Measurements from ENCODE around the gene HMX3.
"Not testable (repeated sequence)": the region's sequence is repeated elsewhere in the genome, so short reads cannot be mapped to it uniquely, and the experiment has no call there.

HMX3 gene

DNA sequence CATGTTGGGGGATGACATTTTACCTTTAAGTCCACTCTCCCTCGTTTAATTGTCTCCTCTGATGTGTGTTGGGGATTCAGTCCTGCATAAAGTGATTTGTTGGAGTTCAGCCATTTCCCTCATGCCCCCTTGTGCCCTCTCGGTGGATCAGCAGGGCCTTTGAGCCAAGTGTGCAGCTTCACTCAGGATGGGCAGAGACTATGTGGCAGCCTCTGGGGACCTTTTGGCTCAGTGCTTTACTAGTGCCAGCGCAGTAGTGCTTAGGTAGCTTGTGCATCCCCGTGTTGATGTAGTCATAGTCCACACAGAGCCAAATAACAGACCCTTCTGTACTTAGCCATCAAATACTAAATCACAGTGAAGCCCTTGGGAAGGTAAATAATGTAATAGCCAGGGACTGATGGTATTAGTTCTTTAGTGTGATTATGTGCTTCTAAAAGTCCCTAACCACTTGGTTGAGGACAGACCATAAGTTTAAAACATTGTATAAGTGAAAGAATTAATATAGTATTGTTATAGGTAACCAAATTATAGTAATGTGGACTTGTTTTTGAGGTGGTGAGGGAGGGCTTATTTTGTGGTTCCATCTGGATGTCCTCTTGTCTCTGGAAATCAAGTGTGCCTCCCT lies 29.8 kb downstream of the HMX3 start:
- Histone ChIP-seq H3K36me3 (ENCODE audit: insufficient read depth, low read length) (peaks cover 87% of the 10 kb centered on the region), H3K9me3 (replicated peaks; ENCODE audit: low read length) (no peaks in the 10 kb centered on the region), H3K27me3 (ENCODE audit: control insufficient read depth, insufficient read depth, low read length) (no peaks in the 10 kb centered on the region), H3K4me1 (ENCODE audit: control insufficient read depth, insufficient read depth, low read length) (no peaks in the 10 kb centered on the region), H3K9ac (ENCODE audit: low read depth, low read length) (no peak overlapping the region), H3K4me3 (ENCODE audit: low read length) (no peak overlapping the region), H3K4me2 (ENCODE audit: low read length) (no peak overlapping the region)

DNA sequence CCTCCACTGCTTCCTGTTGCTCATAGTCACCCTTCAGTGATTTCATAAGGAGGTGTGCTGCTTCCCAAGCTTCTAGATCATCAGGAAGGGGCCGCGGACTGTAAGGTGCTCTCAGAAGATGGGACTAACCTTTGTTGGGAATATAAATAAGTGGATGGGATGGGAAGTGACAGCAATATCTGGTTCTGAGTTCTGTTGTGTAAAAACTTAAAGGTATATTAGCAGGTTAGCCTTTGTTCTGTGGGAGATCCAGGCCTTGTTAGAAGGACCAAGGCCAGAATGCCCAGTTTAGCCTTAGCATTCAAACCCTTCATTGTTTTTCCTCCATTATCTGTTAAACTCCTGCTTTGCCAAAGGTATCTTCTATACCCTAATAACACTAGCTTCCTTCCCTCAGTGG lies 30.8 kb downstream of the HMX3 start:
- no peaks in the 10 kb centered on the region for H3K9me3 ChIP-seq (replicated peaks; ENCODE audit: low read length)
- peaks cover 84% of the 10 kb centered on the region for H3K36me3 ChIP-seq (ENCODE audit: insufficient read depth, low read length)
- H3K4me2 ChIP-seq (ENCODE audit: low read length), result no peak overlapping the region
- H3K9ac ChIP-seq (ENCODE audit: low read depth, low read length), result no peak overlapping the region
- H3K4me3 ChIP-seq (ENCODE audit: low read length), result no peak overlapping the region
- no peaks in the 10 kb centered on the region for H3K27me3 ChIP-seq (ENCODE audit: control insufficient read depth, insufficient read depth, low read length)
- no peaks in the 10 kb centered on the region for H3K4me1 ChIP-seq (ENCODE audit: control insufficient read depth, insufficient read depth, low read length)

DNA sequence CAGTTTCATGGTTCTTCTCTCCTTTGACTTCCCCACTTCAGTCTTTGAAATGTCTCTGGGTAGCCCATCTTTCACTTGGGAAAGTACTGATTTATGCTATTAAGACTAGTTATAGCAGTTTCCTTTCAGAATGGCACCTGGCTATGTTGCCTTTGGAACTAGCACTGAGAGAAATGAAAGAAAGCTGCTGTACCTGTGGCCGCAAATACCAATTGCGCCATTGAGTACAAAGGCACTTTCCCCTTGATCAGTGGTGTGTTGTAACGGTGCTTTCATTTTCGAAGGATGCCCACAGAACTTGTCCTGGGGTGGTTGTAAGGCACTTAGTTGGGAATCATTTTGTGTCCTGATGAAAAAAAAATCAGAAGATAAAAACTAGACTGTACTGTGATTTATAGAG lies 35.2 kb downstream of the HMX3 start:
- no peak overlapping the region for H3K4me3 ChIP-seq (ENCODE audit: low read length)
- H3K27me3 ChIP-seq (ENCODE audit: control insufficient read depth, insufficient read depth, low read length), result no peaks in the 10 kb centered on the region
- no peaks in the 10 kb centered on the region for H3K9me3 ChIP-seq (replicated peaks; ENCODE audit: low read length)
- H3K9ac ChIP-seq (ENCODE audit: low read depth, low read length), result no peak overlapping the region
- peaks cover 41% of the 10 kb centered on the region for H3K36me3 ChIP-seq (ENCODE audit: insufficient read depth, low read length)
- no peak overlapping the region for H3K4me2 ChIP-seq (ENCODE audit: low read length)
- no peaks in the 10 kb centered on the region for H3K4me1 ChIP-seq (ENCODE audit: control insufficient read depth, insufficient read depth, low read length)

DNA sequence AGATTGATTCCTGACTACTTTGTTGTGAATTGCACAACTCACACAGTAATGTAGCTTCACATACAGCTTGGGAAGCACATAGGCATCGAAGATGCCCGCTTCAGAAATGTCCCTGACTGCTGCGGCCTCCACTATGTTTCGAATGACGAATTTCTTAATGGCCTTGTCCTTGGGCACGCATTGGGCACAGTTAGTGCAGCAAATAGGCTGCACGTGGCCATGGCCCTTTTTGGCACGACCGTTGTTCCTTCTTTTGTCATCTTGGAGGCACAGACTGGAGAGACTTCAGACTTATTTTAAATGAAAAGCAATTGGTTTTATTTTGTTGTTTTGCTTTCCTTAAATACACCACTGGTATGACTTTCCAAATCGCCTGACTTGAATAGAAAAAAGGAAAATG lies 35.8 kb downstream of the HMX3 start:
- not testable (repeated sequence) for H3K9ac ChIP-seq (ENCODE audit: low read depth, low read length); H3K4me3 ChIP-seq (ENCODE audit: low read length); H3K4me1 ChIP-seq (ENCODE audit: control insufficient read depth, insufficient read depth, low read length); H3K27me3 ChIP-seq (ENCODE audit: control insufficient read depth, insufficient read depth, low read length); H3K9me3 ChIP-seq (replicated peaks; ENCODE audit: low read length); H3K4me2 ChIP-seq (ENCODE audit: low read length)
- peaks cover 37% of the 10 kb centered on the region for H3K36me3 ChIP-seq (ENCODE audit: insufficient read depth, low read length)

DNA sequence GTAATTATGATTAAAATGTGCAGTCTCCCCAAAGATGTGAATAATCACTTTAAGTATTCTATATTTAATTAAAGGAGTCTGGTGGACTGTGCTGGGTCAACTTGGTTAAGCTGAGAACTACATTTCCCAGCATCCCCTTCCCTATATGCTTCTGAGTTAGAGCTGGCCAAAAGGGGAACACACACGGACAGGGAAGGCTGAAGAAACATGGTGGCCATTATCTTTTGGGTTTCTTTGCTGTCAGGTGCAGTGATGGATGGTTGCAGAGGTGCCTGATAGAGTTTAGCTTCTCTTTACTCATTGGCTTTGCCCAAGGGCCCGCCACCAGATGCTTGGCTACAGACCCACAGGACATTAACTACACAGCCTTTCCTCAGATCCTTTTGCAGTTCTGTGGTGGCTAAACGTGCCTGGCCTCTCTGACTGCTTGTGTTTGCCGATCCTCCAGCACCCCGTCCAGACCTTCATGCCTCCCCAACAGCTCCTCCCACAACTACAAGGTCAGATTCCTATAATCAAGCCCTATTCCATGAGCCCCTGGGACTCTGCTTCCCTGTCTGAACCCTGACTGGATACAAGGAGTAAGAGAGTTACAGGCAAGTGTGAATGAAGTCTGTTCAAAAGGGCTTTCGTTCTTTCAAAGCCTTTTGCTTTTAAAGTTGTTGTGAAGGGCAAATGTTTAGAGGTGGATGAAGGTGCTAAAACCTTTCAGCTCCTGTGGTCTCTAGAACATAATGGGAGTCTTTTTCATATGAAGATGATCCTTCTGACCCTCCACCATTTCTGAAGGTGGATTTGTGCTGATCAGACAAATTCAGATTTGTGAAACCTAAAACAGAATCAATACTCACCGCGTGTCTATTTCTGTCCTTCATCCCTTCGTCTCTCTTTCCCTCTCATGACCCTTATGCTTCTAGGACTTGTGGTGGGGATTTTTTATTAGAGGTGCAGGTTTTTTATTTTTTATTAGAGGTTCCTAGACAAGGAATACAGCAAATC lies 39.9 kb downstream of the HMX3 start:
- no peaks in the 10 kb centered on the region for H3K27me3 ChIP-seq (ENCODE audit: control insufficient read depth, insufficient read depth, low read length)
- H3K4me2 ChIP-seq (ENCODE audit: low read length), result no peak overlapping the region
- H3K36me3 ChIP-seq (ENCODE audit: insufficient read depth, low read length), result peaks cover 11% of the 10 kb centered on the region
- no peaks in the 10 kb centered on the region for H3K9me3 ChIP-seq (replicated peaks; ENCODE audit: low read length)
- no peaks in the 10 kb centered on the region for H3K4me1 ChIP-seq (ENCODE audit: control insufficient read depth, insufficient read depth, low read length)
- H3K4me3 ChIP-seq (ENCODE audit: low read length), result no peak overlapping the region
- H3K9ac ChIP-seq (ENCODE audit: low read depth, low read length), result no peak overlapping the region

DNA sequence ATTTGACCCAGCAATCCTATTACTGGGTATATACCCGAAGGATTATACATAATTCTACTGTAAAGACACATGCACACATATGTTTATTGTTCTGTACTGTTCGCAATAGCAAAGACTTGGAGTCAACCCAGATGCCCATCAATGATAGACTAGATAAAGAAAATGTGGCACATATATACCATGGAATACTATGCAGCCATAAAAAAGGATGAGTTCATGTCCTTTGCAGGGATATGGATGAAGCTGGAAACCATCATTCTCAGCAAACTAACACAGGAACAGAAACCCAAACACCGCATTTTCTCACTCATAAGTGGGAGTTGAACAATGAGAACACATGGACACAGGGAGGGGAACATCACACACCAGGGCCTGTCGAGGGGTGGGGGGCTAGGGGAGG lies 42.6 kb downstream of the HMX3 start:
- not testable (repeated sequence) for H3K4me2 ChIP-seq (ENCODE audit: low read length); H3K9me3 ChIP-seq (replicated peaks; ENCODE audit: low read length); H3K27me3 ChIP-seq (ENCODE audit: control insufficient read depth, insufficient read depth, low read length); H3K36me3 ChIP-seq (ENCODE audit: insufficient read depth, low read length); H3K9ac ChIP-seq (ENCODE audit: low read depth, low read length); H3K4me3 ChIP-seq (ENCODE audit: low read length); H3K4me1 ChIP-seq (ENCODE audit: control insufficient read depth, insufficient read depth, low read length)

DNA sequence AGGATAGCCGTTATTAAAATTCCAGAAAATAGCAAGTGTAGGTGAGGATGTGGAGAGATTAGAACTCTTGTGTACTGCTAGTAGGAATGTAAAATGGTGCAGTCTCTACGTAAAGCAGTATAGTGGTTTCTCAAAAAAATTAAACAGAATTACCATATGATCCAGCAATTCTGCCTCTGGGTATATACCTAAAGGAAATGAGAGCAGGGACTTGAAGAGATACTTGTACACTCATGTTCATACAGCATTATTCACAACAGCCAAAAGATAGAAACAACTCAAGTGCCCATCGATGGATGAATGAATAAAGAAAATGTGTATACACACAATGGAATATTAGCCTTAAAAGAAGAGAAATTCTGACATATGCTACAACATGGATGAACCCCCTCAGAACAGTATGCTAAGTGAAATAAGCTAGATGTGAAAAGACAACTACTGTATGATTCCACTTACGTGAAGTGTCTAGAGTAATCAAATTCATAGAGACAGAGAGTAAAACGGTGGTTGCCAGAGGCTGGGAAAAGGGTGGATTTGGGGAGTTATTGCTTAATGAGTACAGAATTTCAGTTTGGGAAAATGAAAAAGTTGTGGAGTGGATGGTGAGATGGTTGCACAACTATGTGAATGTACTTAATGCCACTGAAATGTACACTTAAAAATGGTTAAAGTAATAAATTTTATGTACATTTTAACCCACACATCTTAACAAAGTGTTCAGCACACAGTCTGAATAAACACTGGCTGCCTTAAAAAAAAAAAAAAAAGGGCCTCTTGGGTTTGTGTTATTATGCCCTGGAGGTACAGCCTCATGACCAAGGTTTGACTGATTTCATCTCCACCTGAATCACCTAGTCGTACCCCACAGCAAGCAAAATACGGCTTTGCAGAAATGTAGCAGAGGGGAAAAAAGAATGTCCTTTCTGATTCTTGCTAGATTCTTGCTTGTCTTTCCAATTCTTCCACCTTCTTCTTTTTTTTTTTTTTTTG lies 44.6 kb downstream of the HMX3 start:
- Histone ChIP-seq H3K4me1 (ENCODE audit: control insufficient read depth, insufficient read depth, low read length) (no peaks in the 10 kb centered on the region), H3K27me3 (ENCODE audit: control insufficient read depth, insufficient read depth, low read length) (no peaks in the 10 kb centered on the region), H3K4me3 (ENCODE audit: low read length) (no peak overlapping the region), H3K9me3 (replicated peaks; ENCODE audit: low read length) (peaks cover 3% of the 10 kb centered on the region), H3K36me3 (ENCODE audit: insufficient read depth, low read length) (peaks cover 6% of the 10 kb centered on the region), H3K9ac (ENCODE audit: low read depth, low read length) (no peak overlapping the region), H3K4me2 (ENCODE audit: low read length) (no peak overlapping the region)

DNA sequence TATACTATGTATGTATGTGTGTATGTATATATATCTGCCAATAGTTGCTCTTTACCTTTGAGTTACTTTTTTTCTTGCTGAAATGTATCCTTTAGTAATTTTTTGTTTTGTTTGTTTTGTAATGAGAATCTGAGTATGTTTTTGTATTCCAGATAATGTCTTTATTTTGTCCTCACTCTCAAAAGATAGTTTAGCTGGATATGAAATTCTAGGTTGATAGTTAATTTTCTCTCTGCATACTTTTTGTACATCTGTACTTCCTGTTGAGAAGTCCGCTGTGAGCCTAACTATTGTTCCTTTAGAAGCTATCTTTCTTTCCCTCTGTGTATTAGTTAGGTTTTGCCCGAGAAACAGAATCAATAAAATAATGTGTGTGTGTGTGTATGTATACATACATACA lies 48.0 kb downstream of the HMX3 start:
- Histone ChIP-seq H3K36me3 (ENCODE audit: insufficient read depth, low read length) (peaks cover 5% of the 10 kb centered on the region), H3K4me1 (ENCODE audit: control insufficient read depth, insufficient read depth, low read length) (no peaks in the 10 kb centered on the region), H3K9me3 (replicated peaks; ENCODE audit: low read length) (peaks cover 3% of the 10 kb centered on the region), H3K9ac (ENCODE audit: low read depth, low read length) (no peak overlapping the region), H3K27me3 (ENCODE audit: control insufficient read depth, insufficient read depth, low read length) (no peaks in the 10 kb centered on the region), H3K4me3 (ENCODE audit: low read length) (no peak overlapping the region), H3K4me2 (ENCODE audit: low read length) (no peak overlapping the region)

DNA sequence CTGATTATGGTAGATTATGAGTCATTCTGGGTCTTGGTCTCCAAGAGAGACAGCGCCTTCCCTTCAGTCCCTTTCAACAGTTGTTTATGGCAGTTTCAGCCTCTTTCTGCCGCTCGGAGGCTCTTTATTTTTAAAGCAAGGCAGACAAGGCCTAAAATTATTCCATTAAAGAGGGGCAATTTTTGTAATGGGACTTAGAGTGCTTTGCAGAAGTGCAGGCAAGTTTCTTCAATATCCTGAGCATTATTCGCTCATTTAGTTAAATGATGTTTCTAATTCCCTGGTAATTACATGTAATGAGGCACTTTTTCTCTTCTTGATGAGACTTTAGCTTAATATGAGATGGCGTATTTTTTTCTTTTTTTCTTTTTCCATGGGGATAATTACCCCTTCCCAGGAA lies 52.0 kb downstream of the HMX3 start:
- no peak overlapping the region for H3K4me3 ChIP-seq (ENCODE audit: low read length)
- no peak overlapping the region for H3K4me2 ChIP-seq (ENCODE audit: low read length)
- H3K27me3 ChIP-seq (ENCODE audit: control insufficient read depth, insufficient read depth, low read length), result no peaks in the 10 kb centered on the region
- peaks cover 5% of the 10 kb centered on the region for H3K36me3 ChIP-seq (ENCODE audit: insufficient read depth, low read length)
- H3K9ac ChIP-seq (ENCODE audit: low read depth, low read length), result no peak overlapping the region
- peaks cover 3% of the 10 kb centered on the region for H3K9me3 ChIP-seq (replicated peaks; ENCODE audit: low read length)
- H3K4me1 ChIP-seq (ENCODE audit: control insufficient read depth, insufficient read depth, low read length), result no peaks in the 10 kb centered on the region

All from skeletal muscle satellite cell (primary cell).